ENCODE data around the gene SLC24A1. TPM values are rescaled to one million over a fixed set of nuclear protein-coding genes. Genes with fewer than 3 reads are reported as not detected.

The SLC24A1 gene
- total RNA-seq, 1 experiment from 2014 or later, result 3.0 TPM

- Histone ChIP-seq H3K27me3 (ENCODE audit: low read length) (no peaks in the 10 kb centered on the region), H3K9me3 (ENCODE audit: low read length) (no peaks in the 10 kb centered on the region), H3K27ac (ENCODE audit: low read length) (no peak overlapping the region), H3K4me3 (ENCODE audit: low read length) (no peak overlapping the region), H3K36me3 (ENCODE audit: low read depth, low read length) (no peaks in the 10 kb centered on the region), H3K9ac (ENCODE audit: low read length) (no peak overlapping the region), H4K20me1 (ENCODE audit: low read length) (no peaks in the 10 kb centered on the region), H3F3A (ENCODE audit: low read length, unreplicated experiment) (no peaks in the 10 kb centered on the region), H3K4me1 (ENCODE audit: insufficient read depth, low read length) (peaks cover 25% of the 10 kb centered on the region), H3K4me2 (ENCODE audit: low read length) (no peak overlapping the region), H3K9me2 (replicated peaks; ENCODE audit: low read length) (no peaks in the 10 kb centered on the region), H2AFZ (ENCODE audit: low read length) (no peak overlapping the region), H3K79me2 (ENCODE audit: low read length) (no peaks in the 10 kb centered on the region)
- ChIA-PET CTCF (no interaction called here), POLR2A (ENCODE audit: unreplicated experiment) (no interaction called here)
- intact Hi-C loops (cut with micrococcal nuclease), result no loop called here
- no peak for TF ChIP-seq CTCF (conservative IDR thresholded peaks at IDR 0.05; ENCODE audit: low read depth, low read length)
- BruUV-seq (replicated peaks), result no TSS peak
- no peak for ATAC-seq
- DNase-seq, result no peak
Observed at GRCh38 chr15:65650312-65651041, 28.7 kb downstream of the SLC24A1 start.

GRCh38 chr15:65651042-65651322 lies 29.2 kb downstream of the SLC24A1 start:
- Histone ChIP-seq H3K27ac (ENCODE audit: low read length) (no peak overlapping the region), H3K4me1 (ENCODE audit: insufficient read depth, low read length) (peaks cover 26% of the 10 kb centered on the region), H3K79me2 (ENCODE audit: low read length) (no peaks in the 10 kb centered on the region), H2AFZ (ENCODE audit: low read length) (no peak overlapping the region), H3F3A (ENCODE audit: low read length, unreplicated experiment) (no peaks in the 10 kb centered on the region), H3K9ac (ENCODE audit: low read length) (no peak overlapping the region), H3K36me3 (ENCODE audit: low read depth, low read length) (no peaks in the 10 kb centered on the region), H3K4me2 (ENCODE audit: low read length) (no peak overlapping the region), H3K9me3 (ENCODE audit: low read length) (no peaks in the 10 kb centered on the region), H3K4me3 (ENCODE audit: low read length) (no peak overlapping the region), H3K27me3 (ENCODE audit: low read length) (no peaks in the 10 kb centered on the region), H3K9me2 (replicated peaks; ENCODE audit: low read length) (no peaks in the 10 kb centered on the region), H4K20me1 (ENCODE audit: low read length) (no peaks in the 10 kb centered on the region)
- intact Hi-C loops (cut with micrococcal nuclease), result no loop called here
- CTCF ChIA-PET, result no interaction called here
- no TSS peak for BruUV-seq (replicated peaks)
- TF ChIP-seq EZH2 (IDR thresholded peaks at IDR 0.05; ENCODE audit: low read length, unreplicated experiment), result no peak
- no peak for TF ChIP-seq CTCF (conservative IDR thresholded peaks at IDR 0.05; ENCODE audit: low read depth, low read length)
- TF ChIP-seq EZH2phosphoT487 (IDR thresholded peaks at IDR 0.05; ENCODE audit: borderline replicate concordance, low read length), result no peak
- DNase-seq (no peak), ATAC-seq (no peak)
- POLR2A ChIA-PET (ENCODE audit: unreplicated experiment), result no interaction called here

- H3K27me3 ChIP-seq (ENCODE audit: low read length), result no peaks in the 10 kb centered on the region
- no peak overlapping the region for H3K9ac ChIP-seq (ENCODE audit: low read length)
- ChIA-PET CTCF (no interaction called here), POLR2A (ENCODE audit: unreplicated experiment) (no interaction called here)
- no peak overlapping the region for H3K4me2 ChIP-seq (ENCODE audit: low read length)
- DNase-seq (no peak), ATAC-seq (no peak)
- no peaks in the 10 kb centered on the region for H3F3A ChIP-seq (ENCODE audit: low read length, unreplicated experiment)
- no TSS peak for BruUV-seq (replicated peaks)
- TF ChIP-seq EZH2 (IDR thresholded peaks at IDR 0.05; ENCODE audit: low read length, unreplicated experiment), result no peak
- TF ChIP-seq CTCF (conservative IDR thresholded peaks at IDR 0.05; ENCODE audit: low read depth, low read length), result no peak
- TF ChIP-seq EZH2phosphoT487 (IDR thresholded peaks at IDR 0.05; ENCODE audit: borderline replicate concordance, low read length), result no peak
- no peaks in the 10 kb centered on the region for H3K79me2 ChIP-seq (ENCODE audit: low read length)
- H3K9me3 ChIP-seq (ENCODE audit: low read length), result no peaks in the 10 kb centered on the region
- H3K4me1 ChIP-seq (ENCODE audit: insufficient read depth, low read length), result peaks cover 26% of the 10 kb centered on the region
- no peaks in the 10 kb centered on the region for H4K20me1 ChIP-seq (ENCODE audit: low read length)
- no peak overlapping the region for H2AFZ ChIP-seq (ENCODE audit: low read length)
- H3K27ac ChIP-seq (ENCODE audit: low read length), result no peak overlapping the region
- no peaks in the 10 kb centered on the region for H3K9me2 ChIP-seq (replicated peaks; ENCODE audit: low read length)
- H3K4me3 ChIP-seq (ENCODE audit: low read length), result no peak overlapping the region
- H3K36me3 ChIP-seq (ENCODE audit: low read depth, low read length), result no peaks in the 10 kb centered on the region
- intact Hi-C loops (cut with micrococcal nuclease), result no loop called here
Observed at GRCh38 chr15:65651831-65652749, 30.4 kb downstream of the SLC24A1 start.

All from PC-3 (cell line).